ENCODE results near the gene MAP3K8.
A peak's percentile ranks its signal among the peaks of the same experiment; 100 is the strongest.

- TF ChIP-seq EP300 (IDR thresholded peaks at IDR 0.05) (no peak), CTCF (IDR thresholded peaks at IDR 0.05) (no peak), POLR2A (IDR thresholded peaks at IDR 0.05) (peak in 1 of 4 donors; percentile 19)
These were observed 54.3 kb downstream of the MAP3K8 start for GRCh38 chr10:30488316-30488715.

All from upper lobe of left lung (tissue), 4 donors.